Stimulated activated naive CD8-positive, alpha-beta T cell treated with anti-CD3 and anti-CD28 coated beads, Interleukin-15, Interleukin-2, amounts not matched to agents 100 ng/mL and 50 ng/mL, for 24 hours (primary cell): ENCODE measurements around the gene LIN7B.
A peak's percentile ranks its signal among the peaks of the same experiment; 100 is the strongest.
"Not testable (repeated sequence)": the region's sequence is repeated elsewhere in the genome, so short reads cannot be mapped to it uniquely, and the experiment has no call there.

ENCODE experiments used
- H3K27ac Mint-ChIP-seq: one replicate; pipeline ENCODE4 v1.8.0; 2021; ENCODE audit warnings: mild to moderate bottlenecking, mixed read lengths
- H3K27me3 Mint-ChIP-seq: one replicate; pipeline ENCODE4 v1.8.0; 2021; ENCODE audit warnings: mixed read lengths
- H3K36me3 Mint-ChIP-seq: one replicate; pipeline ENCODE4 v1.8.0; 2021; ENCODE audit warnings: low read depth, mixed read lengths
- H3K4me1 Mint-ChIP-seq: one replicate; pipeline ENCODE4 v1.8.0; 2021; ENCODE audit warnings: low read depth, mixed read lengths
- H3K4me3 Mint-ChIP-seq: one replicate; pipeline ENCODE4 v1.8.0; 2021; ENCODE audit warnings: mild to moderate bottlenecking, mixed read lengths
- H3K9me3 Mint-ChIP-seq: one replicate; pipeline ENCODE4 v1.8.0; 2021; ENCODE audit warnings: mixed read lengths

The LIN7B gene

GRCh38 chr19:49141352-49141751 lies 27.2 kb downstream of the LIN7B start:
- Mint-ChIP-seq H3K4me3 (no peak overlapping the region), H3K27me3 (peaks cover 29% of the 10 kb centered on the region), H3K36me3 (no peaks in the 10 kb centered on the region), H3K27ac (no peak overlapping the region), H3K9me3 (no peaks in the 10 kb centered on the region), H3K4me1 (peaks cover 14% of the 10 kb centered on the region)

- no peaks in the 10 kb centered on the region for H3K9me3 Mint-ChIP-seq
- H3K27me3 Mint-ChIP-seq, result peaks cover 33% of the 10 kb centered on the region
- peak overlapping the region; percentile 74 for H3K4me3 Mint-ChIP-seq
- no peaks in the 10 kb centered on the region for H3K36me3 Mint-ChIP-seq
- H3K27ac Mint-ChIP-seq, result no peak overlapping the region
- H3K4me1 Mint-ChIP-seq, result peaks cover 14% of the 10 kb centered on the region
Observed at GRCh38 chr19:49142866-49143335, 28.7 kb downstream of the LIN7B start.

GRCh38 chr19:49145573-49146407 lies 31.6 kb downstream of the LIN7B start:
- Mint-ChIP-seq H3K27me3 (peaks cover 55% of the 10 kb centered on the region), H3K36me3 (no peaks in the 10 kb centered on the region), H3K27ac (peak overlapping the region; percentile 89), H3K4me3 (peak overlapping the region; percentile 63), H3K9me3 (no peaks in the 10 kb centered on the region), H3K4me1 (peaks cover 30% of the 10 kb centered on the region)

- H3K4me1 Mint-ChIP-seq, result peaks cover 32% of the 10 kb centered on the region
- not testable (repeated sequence) for H3K36me3 Mint-ChIP-seq, H3K9me3 Mint-ChIP-seq, H3K27ac Mint-ChIP-seq
- H3K27me3 Mint-ChIP-seq, result peaks cover 56% of the 10 kb centered on the region
- H3K4me3 Mint-ChIP-seq, result peak overlapping the region; percentile 63
Observed at GRCh38 chr19:49146408-49146770, 32.2 kb downstream of the LIN7B start.

- Mint-ChIP-seq H3K27ac (no peak overlapping the region), H3K4me3 (no peak overlapping the region), H3K36me3 (no peaks in the 10 kb centered on the region), H3K4me1 (peaks cover 30% of the 10 kb centered on the region), H3K9me3 (no peaks in the 10 kb centered on the region), H3K27me3 (peaks cover 54% of the 10 kb centered on the region)
Observed at GRCh38 chr19:49148044-49148682, 34.0 kb downstream of the LIN7B start.

- Mint-ChIP-seq H3K27me3 (peaks cover 62% of the 10 kb centered on the region), H3K36me3 (no peaks in the 10 kb centered on the region), H3K27ac (no peak overlapping the region), H3K9me3 (no peaks in the 10 kb centered on the region), H3K4me1 (peaks cover 30% of the 10 kb centered on the region), H3K4me3 (peak overlapping the region; percentile 52)
Observed at GRCh38 chr19:49148784-49149651, 34.8 kb downstream of the LIN7B start.

GRCh38 chr19:49149652-49150105 lies 35.5 kb downstream of the LIN7B start:
- no peaks in the 10 kb centered on the region for H3K9me3 Mint-ChIP-seq
- no peak overlapping the region for H3K27ac Mint-ChIP-seq
- peaks cover 68% of the 10 kb centered on the region for H3K27me3 Mint-ChIP-seq
- peak overlapping the region; percentile 77 for H3K4me3 Mint-ChIP-seq
- H3K36me3 Mint-ChIP-seq, result no peaks in the 10 kb centered on the region
- H3K4me1 Mint-ChIP-seq, result peaks cover 30% of the 10 kb centered on the region

GRCh38 chr19:49150106-49150943 lies 36.2 kb downstream of the LIN7B start:
- H3K4me3 Mint-ChIP-seq, result peak overlapping the region; percentile 77
- H3K4me1 Mint-ChIP-seq, result peaks cover 28% of the 10 kb centered on the region
- no peak overlapping the region for H3K27ac Mint-ChIP-seq
- no peaks in the 10 kb centered on the region for H3K9me3 Mint-ChIP-seq
- no peaks in the 10 kb centered on the region for H3K36me3 Mint-ChIP-seq
- peaks cover 69% of the 10 kb centered on the region for H3K27me3 Mint-ChIP-seq

- Mint-ChIP-seq H3K4me3 (no peak overlapping the region), H3K36me3 (no peaks in the 10 kb centered on the region), H3K27ac (no peak overlapping the region), H3K4me1 (peaks cover 23% of the 10 kb centered on the region), H3K9me3 (no peaks in the 10 kb centered on the region), H3K27me3 (peaks cover 69% of the 10 kb centered on the region)
Observed at GRCh38 chr19:49150944-49151243, 36.7 kb downstream of the LIN7B start.

- Mint-ChIP-seq H3K27me3 (peaks cover 69% of the 10 kb centered on the region), H3K27ac (no peak overlapping the region), H3K4me3 (no peak overlapping the region), H3K9me3 (no peaks in the 10 kb centered on the region), H3K4me1 (peaks cover 22% of the 10 kb centered on the region), H3K36me3 (no peaks in the 10 kb centered on the region)
Observed at GRCh38 chr19:49151267-49152118, 37.3 kb downstream of the LIN7B start.

GRCh38 chr19:49152119-49152550 lies 38.0 kb downstream of the LIN7B start:
- no peaks in the 10 kb centered on the region for H3K9me3 Mint-ChIP-seq
- H3K4me1 Mint-ChIP-seq, result peaks cover 22% of the 10 kb centered on the region
- H3K36me3 Mint-ChIP-seq, result no peaks in the 10 kb centered on the region
- peaks cover 70% of the 10 kb centered on the region for H3K27me3 Mint-ChIP-seq
- H3K27ac Mint-ChIP-seq, result no peak overlapping the region
- H3K4me3 Mint-ChIP-seq, result no peak overlapping the region

GRCh38 chr19:49153167-49153809 lies 39.1 kb downstream of the LIN7B start:
- no peak overlapping the region for H3K4me3 Mint-ChIP-seq

GRCh38 chr19:49154279-49154678 lies 40.1 kb downstream of the LIN7B start:
- Mint-ChIP-seq H3K4me1 (peaks cover 23% of the 10 kb centered on the region), H3K27ac (no peak overlapping the region), H3K36me3 (no peaks in the 10 kb centered on the region), H3K4me3 (no peak overlapping the region), H3K9me3 (no peaks in the 10 kb centered on the region), H3K27me3 (peaks cover 63% of the 10 kb centered on the region)

More at GRCh38 chr19:49153167-49153809, 39.1 kb downstream of the LIN7B start:
- no peak overlapping the region for H3K27ac Mint-ChIP-seq
- peaks cover 25% of the 10 kb centered on the region for H3K4me1 Mint-ChIP-seq
- peaks cover 66% of the 10 kb centered on the region for H3K27me3 Mint-ChIP-seq
- no peaks in the 10 kb centered on the region for H3K9me3 Mint-ChIP-seq
- no peaks in the 10 kb centered on the region for H3K36me3 Mint-ChIP-seq
